Renal cortex interstitium (tissue), 11 donors: ENCODE results near the gene ATP11C. TPM values are rescaled to one million over a fixed set of nuclear protein-coding genes. Genes with fewer than 3 reads are reported as not detected.

Experiments
- DNase-seq, 11 donors: peaks; one replicate each; pipeline ENCODE4 v3.0.0-alpha.2; 2013; ENCODE audit warnings: low read depth in 9 of 11, low spot score in 4 of 11; ENCODE audit errors: extremely low read depth in 1 of 11
- polyA plus RNA-seq, 3 donors: library from polyadenylated mRNA; unstranded; fragments of 120-200 nt; gene quantifications; one replicate each; pipeline ENCODE4 v1.2.1, GENCODE V29; 2013; ENCODE audit not compliant: insufficient read length in 3 of 3

ATP11C gene
- polyA plus RNA-seq, 3 donors, result 37.4 to 49.0 (median 47.3) TPM

- DNase-seq, result no peak
These were observed 106.5 kb downstream of the ATP11C start for GRCh38 chrX:139826065-139827044.

- DNase-seq, result no peak
These were observed 107.2 kb downstream of the ATP11C start for GRCh38 chrX:139825618-139826017.

GRCh38 chrX:139823806-139824205, 109.0 kb downstream of the ATP11C start:
- no peak for DNase-seq

GRCh38 chrX:139820358-139820984, 112.4 kb downstream of the ATP11C start:
- no peak for DNase-seq

- no peak for DNase-seq
These were observed 116.6 kb downstream of the ATP11C start for GRCh38 chrX:139816204-139816603.

GRCh38 chrX:139815771-139816170, 117.1 kb downstream of the ATP11C start:
- no peak for DNase-seq

GRCh38 chrX:139811942-139812629, 120.8 kb downstream of the ATP11C start:
- no peak for DNase-seq

- no peak for DNase-seq
These were observed 128.4 kb downstream of the ATP11C start for GRCh38 chrX:139804482-139804881.

- no peak for DNase-seq
These were observed 129.6 kb downstream of the ATP11C start for GRCh38 chrX:139803224-139803623.

GRCh38 chrX:139802048-139802447, 130.8 kb downstream of the ATP11C start:
- DNase-seq, result no peak

GRCh38 chrX:139801397-139801813, 131.4 kb downstream of the ATP11C start:
- DNase-seq, result no peak

GRCh38 chrX:139798701-139799100, 134.2 kb downstream of the ATP11C start:
- DNase-seq, result no peak

- DNase-seq, result no peak
These were observed 137.7 kb downstream of the ATP11C start for GRCh38 chrX:139795196-139795595.

GRCh38 chrX:139787601-139788000, 145.3 kb downstream of the ATP11C start:
- DNase-seq, result no peak

GRCh38 chrX:139784807-139785206, 148.0 kb downstream of the ATP11C start:
- no peak for DNase-seq

GRCh38 chrX:139783959-139784358, 148.9 kb downstream of the ATP11C start:
- DNase-seq, result no peak

GRCh38 chrX:139783030-139783429, 149.8 kb downstream of the ATP11C start:
- DNase-seq, result no peak

- no peak for DNase-seq
These were observed 156.3 kb downstream of the ATP11C start for GRCh38 chrX:139776599-139776998.

GRCh38 chrX:139770366-139770765, 162.5 kb downstream of the ATP11C start:
- DNase-seq, result no peak

GRCh38 chrX:139766545-139766983, 166.3 kb downstream of the ATP11C start:
- no peak for DNase-seq
